ENCODE data around the gene IZUMO2.
A peak's percentile ranks its signal among the peaks of the same experiment; 100 is the strongest.

Gene IZUMO2

DNA sequence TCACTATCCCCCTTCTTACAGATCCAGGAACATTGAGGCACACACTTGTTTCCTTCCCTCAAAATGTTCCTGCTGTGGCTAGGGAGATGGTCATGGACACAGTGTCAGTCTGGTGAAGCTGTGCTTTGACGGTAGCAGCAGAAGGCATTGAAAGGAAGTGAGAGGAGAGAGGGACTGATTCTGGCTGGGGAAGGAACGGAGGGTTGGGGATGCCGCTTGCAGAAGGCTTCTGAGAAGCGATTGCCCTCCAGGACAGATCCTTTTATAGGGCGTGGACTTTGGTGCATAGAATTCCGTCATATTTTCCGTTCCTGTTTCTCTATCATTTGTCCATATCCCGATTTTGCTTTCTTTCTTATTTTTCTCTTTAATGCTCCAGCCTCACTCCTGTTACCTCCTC lies 26.2 kb upstream of the IZUMO2 start:
- intact Hi-C loops (cut with DNase I), result no loop called here
- DNase-seq, result peak in 1 of 10 donors; percentile 7

DNA sequence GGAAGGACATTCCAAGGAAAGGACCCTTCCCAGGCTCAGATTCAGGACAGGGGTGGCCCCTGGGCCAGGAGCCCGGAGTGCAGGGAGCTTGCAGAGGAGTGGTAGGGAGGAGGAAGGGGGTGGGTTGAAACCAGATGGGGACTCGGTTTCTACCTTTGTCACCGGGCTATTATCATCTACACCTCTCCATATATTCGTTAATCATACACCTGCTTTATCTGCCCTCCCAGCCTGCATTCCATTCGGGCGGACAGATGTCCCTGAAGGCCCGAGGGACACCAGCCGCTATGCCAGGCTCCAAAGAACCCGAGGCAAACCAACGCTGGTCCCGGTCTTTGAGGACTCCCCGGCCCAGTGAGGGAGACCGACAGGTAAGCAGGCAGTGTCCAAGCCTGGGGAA lies 24.9 kb upstream of the IZUMO2 start:
- intact Hi-C loops (cut with DNase I), result no loop called here
- DNase-seq, result peak in 1 of 10 donors; percentile 33

GRCh38 chr19:50184196-50184595 lies 21.1 kb upstream of the IZUMO2 start:
- intact Hi-C loops (cut with DNase I), result no loop called here
- DNase-seq, result no peak

- intact Hi-C loops (cut with DNase I), result no loop called here
- no peak for DNase-seq
Measured at GRCh38 chr19:50181121-50181520, 18.0 kb upstream of the IZUMO2 start.

GRCh38 chr19:50178859-50179537 lies 15.9 kb upstream of the IZUMO2 start:
- DNase-seq, result peak in 1 of 10 donors; percentile 2
- intact Hi-C loops (cut with DNase I), result no loop called here

DNA sequence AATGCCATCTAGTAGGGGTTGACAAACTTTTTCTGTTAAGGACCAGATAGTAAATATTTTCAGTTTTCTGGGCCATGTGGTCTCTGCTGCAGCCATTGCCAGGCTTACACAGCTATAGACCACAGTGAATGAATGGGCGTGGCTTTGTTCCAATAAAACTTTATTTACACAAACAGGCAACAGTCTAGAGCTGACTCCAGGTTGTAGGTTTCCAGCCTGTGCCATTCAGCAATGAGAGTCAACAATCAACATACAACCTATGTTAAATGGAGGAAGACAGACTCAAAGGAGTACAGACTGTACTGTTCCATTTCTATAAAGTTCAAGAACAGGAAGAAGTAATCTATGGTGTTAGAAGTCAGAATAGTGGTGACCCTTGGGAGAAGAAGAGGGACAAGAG lies 15.2 kb upstream of the IZUMO2 start:
- intact Hi-C loops (cut with DNase I), result no loop called here
- DNase-seq, result no peak

- DNase-seq, result no peak
- intact Hi-C loops (cut with DNase I), result no loop called here
Measured at GRCh38 chr19:50176775-50177174, 13.7 kb upstream of the IZUMO2 start.

DNA sequence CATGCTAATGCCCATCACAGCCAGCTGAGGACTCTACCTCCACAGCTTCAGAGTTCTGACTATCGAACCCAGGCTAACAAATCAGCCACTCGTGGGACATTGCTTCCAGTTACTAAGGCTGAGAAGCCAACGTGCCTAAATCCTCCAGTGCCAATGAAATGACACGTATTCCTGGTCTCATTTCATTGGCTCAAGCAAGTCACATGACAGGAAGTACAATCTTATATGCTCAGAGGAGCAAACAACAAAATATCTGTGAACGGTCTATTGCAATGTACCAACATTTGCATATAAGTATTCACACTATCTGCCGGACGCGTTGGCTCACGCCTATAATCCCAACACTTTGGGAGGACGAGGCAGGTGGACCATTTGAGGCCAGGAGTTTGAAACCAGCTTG lies 12.8 kb upstream of the IZUMO2 start:
- intact Hi-C loops (cut with DNase I), result no loop called here
- no peak for DNase-seq

- no peak for DNase-seq
- intact Hi-C loops (cut with DNase I), result no loop called here
Measured at GRCh38 chr19:50174100-50174793, 11.2 kb upstream of the IZUMO2 start.

DNA sequence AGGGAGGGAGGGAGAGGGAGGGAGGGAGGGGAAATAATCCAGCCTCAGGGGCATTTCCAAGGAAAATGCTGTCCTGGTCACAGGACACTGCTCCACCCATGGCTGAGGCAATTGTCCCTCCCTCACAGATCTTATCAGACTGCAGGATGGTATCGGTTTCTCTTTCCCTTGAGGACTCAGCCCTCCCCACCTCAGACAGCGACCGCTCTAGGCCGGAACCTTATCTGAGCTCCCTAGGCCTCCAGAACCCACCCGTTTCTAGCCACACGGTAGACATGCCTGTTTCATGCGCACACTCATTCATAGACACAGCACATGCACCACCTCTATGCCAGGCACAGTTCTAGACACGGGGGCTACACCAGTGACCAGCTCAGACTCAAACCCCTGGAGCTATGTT lies 10.0 kb upstream of the IZUMO2 start:
- intact Hi-C loops (cut with DNase I), result no loop called here
- DNase-seq, result peak in 2 of 10 donors; percentile 19 to 27

GRCh38 chr19:50172726-50173125 lies 9.6 kb upstream of the IZUMO2 start:
- intact Hi-C loops (cut with DNase I), result no loop called here
- DNase-seq, result no peak

DNA sequence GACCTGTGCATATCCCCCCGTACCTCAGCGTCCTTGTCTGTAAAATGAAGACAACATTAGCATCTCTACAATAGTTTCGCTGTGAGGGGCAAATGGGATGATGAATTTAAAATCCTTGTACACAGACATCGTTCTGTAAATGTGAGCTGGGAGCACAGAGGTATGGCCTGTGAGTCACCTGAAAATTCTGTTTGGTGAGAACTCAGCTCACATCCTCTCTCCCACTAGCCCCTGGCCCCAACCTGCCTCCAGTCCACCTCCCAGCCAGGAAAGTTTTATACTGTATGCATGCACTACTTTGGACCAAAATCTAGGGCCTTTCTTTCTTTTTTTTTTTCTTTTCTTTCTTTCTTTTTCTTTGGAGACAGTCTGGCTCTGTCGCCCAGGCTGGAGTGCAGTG lies 8.7 kb upstream of the IZUMO2 start:
- DNase-seq, result peak in 2 of 10 donors; percentile 4 to 10

DNA sequence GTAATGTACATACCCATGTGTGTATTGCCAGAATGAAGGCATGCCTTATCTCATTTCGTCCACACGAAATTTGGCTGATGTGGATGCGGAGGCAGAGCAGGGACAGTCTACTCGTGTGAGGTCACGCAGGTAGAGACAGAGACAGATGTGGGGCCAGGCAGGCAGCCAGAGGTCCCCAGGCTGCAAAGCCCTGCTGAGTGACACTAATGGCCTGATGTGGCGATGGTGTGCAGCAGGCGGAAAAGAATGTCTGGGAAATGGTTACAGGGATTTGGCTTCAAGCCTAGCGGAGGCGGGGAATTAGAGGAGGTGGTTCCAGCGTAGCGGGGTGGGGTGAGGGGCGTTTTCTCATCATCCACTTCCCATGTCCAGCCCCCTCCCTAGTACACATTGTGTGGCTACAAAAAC lies 4.2 kb upstream of the IZUMO2 start:
- intact Hi-C loops (cut with DNase I), result no loop called here

More for the DNA sequence above, 8.7 kb upstream of the IZUMO2 start:
- intact Hi-C loops (cut with DNase I), result no loop called here

GRCh38 chr19:50159078-50159477 lies 4.0 kb downstream of the IZUMO2 start:
- intact Hi-C loops (cut with DNase I), result no loop called here
- peak in 2 of 10 donors; percentile 2 to 7 for DNase-seq

More for the DNA sequence above, 4.2 kb upstream of the IZUMO2 start:
- peak in 1 of 10 donors; percentile 32 for DNase-seq

DNA sequence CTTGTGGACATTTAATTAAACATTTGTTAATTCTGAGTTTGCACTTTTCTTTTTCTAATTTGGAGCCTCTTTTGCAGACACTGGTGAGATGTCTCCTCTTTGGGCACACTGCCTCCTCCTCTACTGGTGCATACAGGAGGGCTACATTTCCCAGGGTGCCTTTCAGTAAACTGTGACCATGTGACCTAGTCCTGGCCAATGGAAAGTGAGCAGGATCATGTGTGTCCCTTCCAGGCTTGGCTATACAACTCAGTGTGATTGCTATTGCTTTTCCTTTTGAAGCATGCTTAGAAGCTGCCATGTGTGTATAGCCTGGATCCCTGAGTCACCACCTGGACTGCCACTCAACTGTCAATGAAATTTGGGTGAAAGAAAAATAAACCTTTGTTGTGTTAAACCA lies 4.5 kb downstream of the IZUMO2 start:
- intact Hi-C loops (cut with DNase I), result no loop called here

GRCh38 chr19:50155520-50156109 lies 7.5 kb downstream of the IZUMO2 start:
- DNase-seq, result peak in 2 of 10 donors; percentile 17 to 58
- intact Hi-C loops (cut with DNase I), result no loop called here

More for the DNA sequence above, 4.5 kb downstream of the IZUMO2 start:
- peak in 1 of 10 donors; percentile 8 for DNase-seq

DNA sequence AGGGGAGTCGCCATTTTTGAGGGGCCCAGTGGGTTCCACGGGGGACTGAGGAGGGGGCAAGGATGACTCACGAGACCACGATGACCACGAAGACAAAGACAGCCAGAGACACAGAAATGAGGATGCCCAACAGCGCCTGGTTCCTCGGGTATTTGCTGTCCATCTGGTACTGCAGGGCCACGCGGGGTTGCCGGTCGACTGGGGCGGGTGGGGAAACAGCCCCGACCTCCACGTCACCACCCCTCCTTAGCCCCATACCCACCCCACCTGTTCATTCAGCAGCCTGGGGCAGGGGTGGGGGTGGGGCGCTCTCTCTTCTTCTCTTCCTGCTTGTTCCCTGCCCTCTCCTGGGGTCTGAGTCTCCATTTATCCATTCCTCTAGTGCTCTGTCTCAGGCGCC lies 8.6 kb downstream of the IZUMO2 start:
- peak in 2 of 10 donors; percentile 23 to 56 for DNase-seq

GRCh38 chr19:50152578-50152977 lies 10.5 kb downstream of the IZUMO2 start:
- intact Hi-C loops (cut with DNase I), result no loop called here
- peak in 1 of 10 donors; percentile 21 for DNase-seq

More for the DNA sequence above, 8.6 kb downstream of the IZUMO2 start:
- intact Hi-C loops (cut with DNase I), result no loop called here

DNA sequence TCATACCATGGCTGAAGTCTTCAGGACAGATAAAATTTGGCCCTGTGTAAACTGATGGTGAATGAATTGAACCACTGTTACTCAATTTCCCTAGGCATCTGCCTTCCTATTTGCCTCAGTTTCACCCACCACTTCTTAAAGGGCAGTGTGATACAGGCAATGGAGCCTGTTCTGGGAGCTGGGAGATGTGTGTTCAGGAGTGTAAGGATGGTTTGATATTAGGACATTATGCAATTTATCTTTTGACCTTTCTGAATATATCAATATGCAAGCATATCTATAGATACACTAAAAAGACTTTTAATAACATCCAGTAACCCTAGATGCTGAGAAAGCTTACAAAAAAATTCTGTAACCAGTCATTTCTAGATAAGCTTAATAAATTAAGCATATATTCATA lies 14.6 kb downstream of the IZUMO2 start:
- DNase-seq, result no peak
- intact Hi-C loops (cut with DNase I), result no loop called here

GRCh38 chr19:50147462-50148423 lies 15.3 kb downstream of the IZUMO2 start:
- peak; percentile 76 to 99 (median 87) for DNase-seq
- intact Hi-C loops (cut with DNase I), result no loop called here
